ENCODE results near the gene ATP2B2.

DNA sequence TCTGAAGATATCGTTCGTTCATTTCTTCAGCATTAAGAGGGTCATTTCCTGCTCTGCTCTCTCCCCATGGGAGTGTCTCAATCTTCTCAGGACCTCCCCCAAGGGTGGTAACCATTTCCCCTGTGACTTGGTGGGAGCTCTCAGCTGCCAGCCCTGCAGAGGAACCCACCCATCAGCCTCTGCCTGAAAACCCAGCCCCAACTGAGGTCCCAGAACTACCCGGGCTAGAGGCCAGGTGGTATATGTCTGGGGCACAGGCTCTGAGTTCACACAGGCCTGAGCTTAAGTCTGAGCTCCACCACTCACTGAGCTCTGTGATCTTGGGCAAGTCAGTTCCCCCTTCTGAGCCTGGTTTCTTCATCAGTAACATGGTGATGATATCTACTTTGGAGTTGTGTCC is 10.0 kb upstream of the ATP2B2 start:
- TF ChIP-seq, protein P1, sequence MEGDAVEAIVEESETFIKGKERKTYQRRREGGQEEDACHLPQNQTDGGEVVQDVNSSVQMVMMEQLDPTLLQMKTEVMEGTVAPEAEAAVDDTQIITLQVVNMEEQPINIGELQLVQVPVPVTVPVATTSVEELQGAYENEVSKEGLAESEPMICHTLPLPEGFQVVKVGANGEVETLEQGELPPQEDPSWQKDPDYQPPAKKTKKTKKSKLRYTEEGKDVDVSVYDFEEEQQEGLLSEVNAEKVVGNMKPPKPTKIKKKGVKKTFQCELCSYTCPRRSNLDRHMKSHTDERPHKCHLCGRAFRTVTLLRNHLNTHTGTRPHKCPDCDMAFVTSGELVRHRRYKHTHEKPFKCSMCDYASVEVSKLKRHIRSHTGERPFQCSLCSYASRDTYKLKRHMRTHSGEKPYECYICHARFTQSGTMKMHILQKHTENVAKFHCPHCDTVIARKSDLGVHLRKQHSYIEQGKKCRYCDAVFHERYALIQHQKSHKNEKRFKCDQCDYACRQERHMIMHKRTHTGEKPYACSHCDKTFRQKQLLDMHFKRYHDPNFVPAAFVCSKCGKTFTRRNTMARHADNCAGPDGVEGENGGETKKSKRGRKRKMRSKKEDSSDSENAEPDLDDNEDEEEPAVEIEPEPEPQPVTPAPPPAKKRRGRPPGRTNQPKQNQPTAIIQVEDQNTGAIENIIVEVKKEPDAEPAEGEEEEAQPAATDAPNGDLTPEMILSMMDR (IDR thresholded peaks at IDR 0.05) = no peak
- no peak for TF ChIP-seq POLR2A (IDR thresholded peaks at IDR 0.05)

All from tibial nerve (tissue), 3 donors.